SU-DHL-6 (cell line): Measurements from ENCODE around the gene CDK3.

Experiments used
- CTCF ChIP-seq: fragments of 200-600 bp; sonication (generic); IDR thresholded peaks from one replicate; pipeline ENCODE4 v1.5.1; 2017; ENCODE audit warnings: antibody characterized with exemption, mild to moderate bottlenecking, low read length, moderate library complexity; ENCODE audit not compliant: insufficient read depth, poor library complexity, severe bottlenecking
- EZH2phosphoT487 ChIP-seq: fragments of 200-600 bp; sonication (generic), shearing (Covaris generic); conservative IDR thresholded peaks from 2 replicates; pipeline ENCODE4 v1.6.1; 2018; ENCODE audit warnings: mild to moderate bottlenecking, antibody characterized with exemption, low read length, moderate library complexity, mixed read lengths

GRCh38 chr17:76048711-76049110 lies 48.1 kb downstream of the CDK3 start:
- TF ChIP-seq CTCF (no peak), EZH2phosphoT487 (no peak)
